MV-4-11 (cell line): ENCODE results near the gene LIMS1.
"Not testable (repeated sequence)": the region's sequence is repeated elsewhere in the genome, so short reads cannot be mapped to it uniquely, and the experiment has no call there.

ENCODE experiments used
- DNase-seq: peaks from one replicate; lab custom pipeline; 2025; lab: John Stamatoyannopoulos, UW

The LIMS1 gene

DNA sequence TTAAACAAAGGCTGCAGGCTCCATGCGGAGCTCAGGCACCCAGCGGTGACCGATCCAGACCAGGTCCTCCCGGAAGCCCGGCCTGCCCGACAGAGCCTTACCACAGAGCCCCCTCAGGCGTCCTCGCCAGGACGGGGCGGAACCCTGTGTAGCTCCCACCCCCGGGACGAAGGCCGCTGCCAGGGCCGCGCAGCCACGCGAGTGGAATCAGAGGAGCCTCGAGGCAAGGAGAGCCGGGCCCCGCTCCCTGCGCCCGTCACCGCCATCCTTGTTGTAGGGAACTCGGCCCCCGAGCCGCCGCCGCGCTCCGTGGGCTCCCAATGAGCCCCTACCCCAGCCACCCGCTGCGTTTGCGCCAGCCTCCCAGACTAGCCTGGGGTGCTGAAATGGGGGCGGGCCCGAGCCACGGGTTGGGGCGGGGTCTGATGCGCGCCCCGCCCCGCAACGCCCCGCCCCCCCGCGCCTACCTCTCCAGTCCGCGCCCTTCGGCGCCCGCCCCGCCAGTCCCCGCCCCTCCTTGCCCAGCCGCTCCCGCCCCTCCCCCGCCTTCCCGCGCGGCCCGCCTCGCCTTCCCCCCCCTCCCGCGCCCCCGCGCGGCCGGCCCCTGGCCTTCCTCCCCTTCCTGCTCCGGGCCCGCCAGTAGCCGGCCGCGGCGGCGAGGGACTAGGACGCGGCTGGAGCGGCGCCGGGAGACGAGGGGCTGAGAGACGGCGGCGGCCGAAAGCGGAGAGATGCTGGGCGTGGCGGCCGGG lies at the start of gene LIMS1:
Gene LIMS1, plus strand, starts transcription at position 639 of the 752 bp plus-strand sequence. Its CDS starts 93 bp downstream, at position 732.
- DNase-seq, result peak; percentile 82

GRCh38 chr2:108485253-108485652 lies 49.0 kb upstream of the LIMS1 start:
- no peak for DNase-seq

DNA sequence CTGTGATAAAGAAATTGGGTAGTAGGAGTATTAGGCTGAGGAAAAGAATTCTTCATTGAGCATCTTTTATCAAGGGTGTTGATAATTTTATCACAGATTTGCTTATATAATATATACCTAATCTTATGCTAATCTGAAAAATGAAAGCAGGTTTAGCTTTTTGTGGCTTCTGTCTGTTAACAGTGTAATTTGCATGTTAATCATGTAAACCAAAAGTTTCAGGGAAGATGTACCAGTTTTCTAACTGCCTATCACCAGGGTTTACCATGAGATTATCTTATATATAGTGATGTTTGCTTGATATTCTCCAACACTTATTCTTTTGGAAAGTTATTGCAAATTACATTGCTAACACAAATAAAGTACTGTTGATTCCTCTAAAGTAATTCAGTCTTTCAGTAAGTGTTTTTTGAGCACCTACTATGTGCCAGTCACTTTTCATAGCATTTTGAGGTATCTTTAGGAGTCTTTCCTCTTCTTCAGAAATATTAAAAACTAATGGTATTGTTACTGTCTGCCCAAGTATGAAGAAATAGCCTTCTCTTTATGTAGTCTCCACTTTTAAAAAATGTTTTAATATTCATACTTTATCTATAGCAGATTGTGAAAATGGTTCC lies 43.7 kb upstream of the LIMS1 start:
- no peak for DNase-seq

- no peak for DNase-seq
These were observed 42.4 kb upstream of the LIMS1 start for GRCh38 chr2:108491848-108492247.

- DNase-seq, result no peak
These were observed 41.9 kb upstream of the LIMS1 start for GRCh38 chr2:108492364-108492763.

DNA sequence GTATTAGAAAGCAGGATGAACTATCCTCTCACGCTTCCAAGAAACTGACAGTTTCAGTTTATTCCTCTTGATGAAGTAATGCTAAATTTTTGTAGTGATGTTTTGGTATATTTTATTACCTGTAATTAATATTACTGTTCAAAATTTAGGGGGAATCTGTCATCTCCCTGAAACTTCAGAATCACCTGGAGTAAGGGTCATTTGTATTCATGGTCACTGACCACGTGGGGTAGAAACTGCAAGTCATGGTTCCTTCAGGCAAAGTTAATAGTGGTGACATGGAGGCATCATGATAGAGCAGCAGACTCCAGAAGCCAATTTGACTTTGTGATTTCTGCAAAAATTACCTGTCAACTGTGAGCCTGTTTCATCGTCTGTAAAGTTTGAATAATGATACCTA lies 38.1 kb upstream of the LIMS1 start:
- not testable (repeated sequence) for DNase-seq

- DNase-seq, result not testable (repeated sequence)
These were observed 26.6 kb upstream of the LIMS1 start for GRCh38 chr2:108507620-108508019.

- DNase-seq, result not testable (repeated sequence)
These were observed 21.8 kb upstream of the LIMS1 start for GRCh38 chr2:108512431-108512830.

- not testable (repeated sequence) for DNase-seq
These were observed 19.8 kb upstream of the LIMS1 start for GRCh38 chr2:108514478-108514877.

- not testable (repeated sequence) for DNase-seq
These were observed 9.6 kb upstream of the LIMS1 start for GRCh38 chr2:108524688-108525087.

GRCh38 chr2:108525258-108525657 lies 9.0 kb upstream of the LIMS1 start:
- not testable (repeated sequence) for DNase-seq

DNA sequence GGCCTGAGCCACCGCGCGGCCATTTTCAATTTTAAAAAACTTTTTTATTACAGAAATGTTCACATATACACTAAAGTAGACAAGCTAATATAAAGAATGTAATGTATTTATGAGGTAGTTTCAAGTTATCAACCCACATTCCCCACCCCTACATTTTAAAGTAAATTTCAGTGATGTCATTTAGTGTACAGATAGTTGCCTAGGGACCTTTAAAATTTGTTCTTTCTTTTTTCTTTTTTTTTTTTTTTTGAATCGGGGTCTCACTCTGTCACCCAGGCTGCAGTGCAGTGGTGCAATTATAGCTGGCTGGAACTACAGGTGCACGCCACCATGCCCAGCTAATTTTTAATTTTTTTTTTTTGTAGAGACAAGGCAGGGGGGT lies 2.6 kb upstream of the LIMS1 start:
- no peak for DNase-seq

GRCh38 chr2:108534584-108535356 lies 500 bp downstream of the LIMS1 start:
- peak; percentile 10 for DNase-seq

- no peak for DNase-seq
These were observed 1.0 kb downstream of the LIMS1 start for GRCh38 chr2:108535357-108535631.

DNA sequence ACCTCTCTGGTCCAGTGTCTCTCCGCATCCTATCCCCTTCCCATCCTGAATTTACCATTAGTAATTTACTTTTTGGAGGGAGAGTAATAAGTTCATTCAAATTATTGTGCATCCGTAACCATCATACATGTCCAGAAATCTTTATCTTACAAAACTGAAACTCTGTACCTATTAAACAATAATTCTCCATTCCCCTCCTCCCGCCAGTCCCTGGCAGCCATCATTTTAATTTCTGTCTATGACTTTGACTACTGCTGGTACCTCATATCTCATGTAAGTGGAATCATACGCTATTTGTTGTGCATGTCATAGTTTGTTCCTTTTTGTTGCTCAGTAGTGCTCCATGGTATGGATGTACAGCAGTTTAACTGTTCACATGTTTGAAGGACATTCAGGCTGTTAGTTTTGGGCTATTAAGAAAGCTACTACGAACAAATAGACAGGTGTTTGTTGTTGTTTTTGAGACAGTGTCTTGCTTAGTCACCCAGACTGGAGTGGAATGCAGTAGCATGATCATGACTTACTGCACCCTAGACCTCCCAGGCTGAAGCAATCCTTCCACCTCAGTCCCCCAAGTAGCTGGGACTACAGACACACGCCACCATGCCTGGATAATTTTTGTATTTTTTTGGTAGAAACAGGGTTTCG lies 2.0 kb downstream of the LIMS1 start:
- no peak for DNase-seq

GRCh38 chr2:108536911-108537310 lies 2.6 kb downstream of the LIMS1 start:
- DNase-seq, result no peak

DNA sequence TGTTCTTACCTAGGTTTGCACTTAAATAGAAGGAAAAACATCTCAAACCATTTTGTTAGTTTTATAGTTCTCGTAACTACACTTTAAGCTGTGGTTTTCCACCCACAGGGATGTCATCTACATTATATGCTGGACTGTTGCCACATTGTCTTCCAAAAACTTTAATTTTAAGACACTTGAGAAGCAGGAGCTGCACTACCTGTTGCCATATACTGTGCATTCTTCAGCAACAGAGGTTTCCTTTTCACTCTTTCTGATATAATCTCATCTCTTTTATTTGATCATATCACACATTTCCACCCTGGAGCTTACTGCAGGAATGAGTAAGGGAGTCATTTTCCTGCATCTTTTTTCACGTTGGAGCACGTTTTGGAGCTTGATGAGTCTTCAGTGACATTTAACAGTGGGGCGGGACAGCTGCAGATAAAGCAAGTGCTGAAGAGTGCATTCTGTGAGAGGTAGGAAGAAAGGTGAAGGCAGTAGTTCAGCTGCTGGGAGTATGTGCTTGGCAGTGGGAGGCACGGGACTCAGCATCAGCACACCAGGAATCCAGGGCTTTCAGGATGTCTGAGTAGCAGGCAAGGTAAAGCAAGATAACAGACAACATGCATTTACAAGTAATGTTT lies 3.8 kb downstream of the LIMS1 start:
- DNase-seq, result no peak

DNA sequence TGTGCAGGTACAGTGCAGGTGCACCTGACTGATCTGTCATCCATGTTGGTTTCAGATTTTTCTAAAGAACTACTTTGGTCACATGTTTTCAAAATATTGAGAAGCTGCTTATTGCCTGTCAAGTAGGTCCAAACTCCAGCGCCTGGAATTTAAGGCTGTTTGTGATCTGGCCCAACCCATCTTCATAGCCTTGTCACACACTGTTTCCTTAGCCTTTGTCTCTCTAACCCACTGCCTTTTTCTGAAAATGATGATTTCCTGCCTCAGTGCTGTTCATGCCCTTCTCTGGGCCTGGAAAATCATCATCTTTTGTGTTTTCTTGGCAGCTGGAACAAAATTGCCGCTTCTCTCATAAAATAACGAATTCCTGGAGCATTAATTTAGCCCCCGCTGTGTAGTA lies 7.2 kb downstream of the LIMS1 start:
- no peak for DNase-seq

DNA sequence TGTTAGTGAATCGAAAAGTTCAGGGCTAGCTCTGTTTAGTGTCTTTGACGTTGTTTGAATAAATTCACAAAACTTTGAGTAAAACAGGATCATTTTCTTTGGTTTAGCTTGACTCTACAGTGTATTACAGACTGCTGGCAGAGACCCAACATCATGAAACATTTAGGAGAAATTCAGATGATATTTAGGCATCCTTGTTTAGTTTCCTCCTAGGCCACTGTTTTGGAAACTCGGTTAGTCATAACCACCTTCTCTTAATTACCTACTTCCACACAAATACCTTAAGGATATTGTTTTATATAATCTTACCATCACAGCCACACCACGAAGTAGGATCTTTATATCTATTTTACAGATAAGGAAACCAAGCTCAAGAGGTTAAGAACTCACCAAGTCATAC lies 7.8 kb downstream of the LIMS1 start:
- no peak for DNase-seq

GRCh38 chr2:108547606-108548005 lies 13.3 kb downstream of the LIMS1 start:
- no peak for DNase-seq

DNA sequence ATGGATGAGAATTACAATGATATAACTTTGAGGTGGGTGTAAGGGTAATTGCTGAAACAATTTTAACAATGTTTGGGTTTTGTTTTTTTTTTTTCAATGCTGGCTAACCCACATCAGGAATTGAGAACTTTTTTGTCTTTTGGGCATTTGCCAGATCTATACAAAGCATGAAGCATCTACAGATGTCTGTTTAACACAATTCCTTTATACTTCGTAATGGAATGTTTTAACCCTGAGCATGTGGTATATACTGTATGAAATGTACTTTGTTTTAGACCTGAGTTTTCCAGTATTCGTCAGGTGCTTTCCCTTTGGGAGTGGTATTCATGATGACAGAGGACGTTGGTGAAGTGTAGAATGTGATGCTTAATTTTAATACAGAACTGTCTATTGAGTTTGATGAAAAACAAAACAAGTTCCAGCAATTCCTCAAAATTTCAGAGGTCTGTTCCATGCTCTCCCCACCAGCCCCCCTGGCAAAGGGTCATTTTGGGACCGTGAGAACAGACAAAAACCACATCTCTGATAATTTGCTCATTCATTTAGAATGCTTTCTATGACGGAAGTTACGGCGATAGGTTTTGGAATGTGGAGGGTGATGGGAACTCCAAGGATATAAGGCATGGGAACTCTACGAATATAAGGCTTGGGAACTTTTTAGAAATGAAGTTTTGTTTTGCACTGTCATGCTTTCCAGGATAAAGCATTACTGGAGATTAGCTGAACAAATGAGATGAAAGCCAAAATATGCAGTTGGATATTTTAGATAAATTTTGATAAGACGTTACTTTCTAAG lies 14.1 kb downstream of the LIMS1 start:
- DNase-seq, result no peak
